GM21381 (cell line): ENCODE measurements around the gene MRPL38.

ENCODE experiments used
- ATAC-seq: cut with Tn5 transposase; IDR thresholded peaks from one replicate; pipeline ENCODE4 v1.9.1; 2021; ENCODE audit warnings: mild to moderate bottlenecking, moderate library complexity; ENCODE audit not compliant: unreplicated experiment

The MRPL38 gene

GRCh38 chr17:75920045-75920560, 15.4 kb upstream of the MRPL38 start:
- no peak for ATAC-seq

DNA sequence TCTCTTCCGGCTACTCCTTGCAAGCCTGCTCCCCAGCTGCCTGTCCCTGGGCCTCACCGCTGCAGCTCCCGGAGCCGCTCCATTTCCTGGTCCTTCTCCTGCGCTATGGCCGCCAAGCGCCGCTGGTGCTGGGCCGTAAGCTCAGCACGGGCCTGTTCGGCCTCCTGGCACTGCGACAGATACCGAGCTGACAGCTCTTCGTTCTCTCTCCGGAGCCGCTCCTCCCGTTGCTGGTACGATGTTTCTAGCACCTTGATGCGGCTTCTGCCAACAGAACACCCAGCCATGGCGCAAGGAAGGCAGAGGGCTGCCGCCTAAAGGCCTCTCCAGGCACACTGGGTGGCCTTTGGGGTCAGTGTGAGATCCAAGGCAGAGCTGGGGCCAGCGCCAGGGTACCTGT, 14.9 kb upstream of the MRPL38 start:
- ATAC-seq: no peak

- no peak for ATAC-seq
Observed at GRCh38 chr17:75917917-75918445, 13.3 kb upstream of the MRPL38 start.

DNA sequence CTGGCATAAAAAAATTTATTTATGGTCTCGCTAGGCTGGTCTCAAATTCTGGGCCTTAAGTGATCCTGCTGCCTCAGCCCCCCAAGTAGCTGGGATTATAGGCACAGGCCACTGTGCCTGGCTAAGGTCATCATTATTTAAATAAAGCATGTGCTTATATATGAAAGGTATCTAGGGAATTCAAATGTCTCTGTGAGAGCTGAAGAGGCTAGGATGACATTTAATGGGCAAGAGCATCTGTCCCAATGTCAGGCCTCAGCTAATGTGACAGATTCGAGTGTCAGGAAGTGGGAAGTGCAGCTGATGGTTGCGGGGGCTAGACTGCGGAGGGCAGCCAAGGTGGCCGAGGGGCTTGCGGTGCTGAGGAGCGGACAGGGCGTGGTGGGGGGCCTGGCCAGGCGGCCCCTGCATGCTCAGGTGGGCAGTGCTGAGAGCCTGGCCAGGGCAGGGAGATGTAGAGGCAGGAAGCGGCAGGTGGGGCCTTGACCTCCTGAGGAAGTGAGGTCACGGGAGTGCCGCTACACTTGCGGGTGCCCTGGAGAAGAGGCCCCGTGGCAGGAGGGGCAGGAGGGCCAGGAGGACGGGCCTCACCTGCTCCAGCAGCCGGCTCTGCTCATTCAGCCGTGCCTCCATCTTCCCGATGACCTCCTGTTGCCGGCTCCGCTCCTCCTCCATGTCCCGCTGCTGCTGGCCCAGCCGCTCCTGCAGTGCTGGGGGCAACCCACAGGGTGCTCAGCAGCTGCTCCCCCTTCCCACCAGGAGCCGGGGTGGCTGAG, 12.6 kb upstream of the MRPL38 start:
- no peak for ATAC-seq

- no peak for ATAC-seq
Observed at GRCh38 chr17:75915268-75915667, 10.6 kb upstream of the MRPL38 start.

DNA sequence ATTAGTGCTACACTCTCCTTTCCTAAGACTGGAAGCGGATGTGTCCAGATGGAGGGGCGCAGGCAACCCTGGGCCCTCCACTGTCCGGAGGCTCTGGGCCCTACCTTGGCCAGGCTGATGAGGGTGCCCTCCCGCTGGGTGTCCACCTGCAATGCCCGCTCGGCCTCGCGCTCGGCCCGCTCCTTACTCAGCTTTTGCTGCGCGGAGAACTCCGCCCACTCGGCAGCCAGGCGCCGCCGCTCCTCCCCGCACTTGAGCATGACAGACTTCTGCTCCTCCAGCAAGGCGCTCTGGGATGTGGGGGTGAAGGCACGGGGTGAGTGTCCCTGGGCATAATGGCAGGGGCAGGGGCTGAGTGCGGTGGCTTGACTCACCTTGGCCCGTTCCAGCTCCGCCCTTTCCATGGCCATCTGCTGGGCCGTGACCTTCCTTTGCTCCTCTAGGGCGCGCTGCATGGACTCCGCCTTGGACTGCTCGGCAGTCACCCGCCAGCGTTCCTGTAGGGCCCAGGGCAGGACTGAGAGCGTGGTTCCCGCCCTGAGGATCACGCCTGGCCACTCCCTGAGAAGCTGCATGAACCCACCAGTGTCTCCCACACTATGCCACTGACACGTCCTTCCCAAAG, 10.1 kb upstream of the MRPL38 start:
- ATAC-seq: no peak

GRCh38 chr17:75913537-75914210, 9.0 kb upstream of the MRPL38 start:
- no peak for ATAC-seq

- ATAC-seq: no peak
Observed at GRCh38 chr17:75910699-75911098, 6.0 kb upstream of the MRPL38 start.

DNA sequence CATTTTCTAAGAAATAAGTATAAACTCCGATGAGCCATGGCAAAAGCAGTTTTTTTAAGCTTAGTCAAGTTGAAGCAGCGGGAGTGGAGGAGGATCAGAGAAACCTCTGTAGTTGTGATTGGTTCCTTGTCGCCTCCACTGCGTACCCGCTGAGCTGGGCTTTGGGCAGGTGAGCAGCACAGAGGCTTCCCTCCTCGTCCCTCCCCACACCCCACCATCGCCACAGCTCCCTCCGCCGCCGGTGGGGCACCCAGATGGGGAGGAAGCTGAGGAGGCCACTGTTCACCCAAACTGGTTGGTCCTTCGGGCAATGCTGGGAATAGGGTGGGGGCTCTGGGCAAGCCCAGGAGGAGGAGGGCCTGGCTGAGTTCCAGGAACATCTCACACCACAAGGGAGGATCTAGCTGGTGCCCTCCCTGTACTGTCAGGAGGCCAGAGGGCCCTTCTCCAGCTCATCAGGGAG, 5.2 kb upstream of the MRPL38 start:
- no peak for ATAC-seq

- ATAC-seq: no peak
Observed at GRCh38 chr17:75909051-75909811, 4.5 kb upstream of the MRPL38 start.

- ATAC-seq: no peak
Observed at GRCh38 chr17:75908201-75908600, 3.5 kb upstream of the MRPL38 start.

DNA sequence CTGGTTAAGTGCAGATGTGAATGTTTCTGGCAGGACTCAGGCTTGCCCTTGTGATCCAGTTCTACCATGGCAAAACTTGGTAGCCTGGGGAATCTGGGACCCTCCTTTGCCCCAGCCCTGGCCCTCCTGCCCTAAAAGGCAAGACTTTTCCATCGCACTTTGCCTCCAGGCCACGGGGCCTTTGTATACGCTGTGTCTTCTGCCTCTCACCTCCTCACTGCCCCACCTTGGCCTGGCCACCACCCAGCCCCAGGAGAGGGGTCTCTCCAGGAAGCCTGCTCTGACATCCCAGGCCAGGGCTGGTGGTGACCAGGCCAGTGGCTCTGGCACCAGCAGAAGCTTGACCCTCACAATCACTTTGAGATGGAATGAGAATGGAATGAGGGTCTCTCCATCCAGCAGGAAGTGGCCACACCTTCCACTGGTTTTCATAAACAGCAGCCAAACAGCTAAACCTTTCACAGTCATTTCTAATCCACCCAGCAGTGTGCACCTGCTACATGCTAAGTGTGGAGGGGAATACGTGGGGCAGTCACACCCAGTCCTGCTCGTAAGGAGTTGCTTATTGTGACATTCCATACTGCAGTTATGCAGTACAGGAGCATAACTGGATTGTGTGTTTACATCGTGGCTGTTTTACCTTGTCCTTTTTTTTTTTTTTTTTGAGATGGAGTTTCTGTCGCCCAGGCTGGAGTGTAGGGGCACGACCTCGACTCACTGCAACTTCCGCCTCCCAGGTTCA, 1.6 kb upstream of the MRPL38 start:
- ATAC-seq: no peak

DNA sequence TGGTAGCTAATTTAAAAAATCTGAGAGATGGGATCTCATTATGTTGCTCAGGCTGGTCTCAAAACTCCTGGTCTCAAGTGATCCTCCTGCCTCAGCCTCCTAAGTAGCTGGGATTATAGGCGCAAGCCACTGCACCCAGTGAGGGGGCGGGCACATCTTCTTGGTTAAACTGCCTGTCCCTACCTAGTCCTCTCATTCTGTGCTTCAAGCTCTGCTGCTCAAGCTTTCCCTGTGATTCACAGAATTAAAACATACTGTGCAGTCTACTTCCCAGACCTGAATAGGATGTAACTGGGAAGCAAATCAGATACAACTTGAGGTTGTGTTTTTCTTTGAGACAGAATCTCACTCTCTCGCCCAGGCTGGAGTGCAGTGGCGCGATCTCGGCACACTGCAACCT, 2.3 kb downstream of the MRPL38 start:
- no peak for ATAC-seq

DNA sequence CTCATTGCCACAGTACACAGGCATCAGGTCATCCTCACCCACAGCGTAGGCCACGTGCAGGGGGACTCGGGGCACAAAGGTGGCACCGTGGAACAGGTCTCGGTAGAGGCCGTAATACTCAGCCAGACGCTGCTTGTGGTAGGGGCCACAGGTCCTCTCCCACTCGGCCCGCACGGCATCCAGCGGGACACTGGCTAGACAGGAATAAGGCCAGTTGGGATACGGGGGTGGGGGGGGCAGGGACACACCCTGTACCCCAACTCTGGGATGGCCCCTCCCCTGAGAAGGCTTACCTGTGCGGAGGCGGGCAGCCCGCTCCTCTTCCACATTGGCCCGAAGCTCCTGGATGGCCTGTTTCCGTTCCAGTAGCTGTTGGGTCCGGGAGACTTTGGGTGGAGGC, 3.0 kb downstream of the MRPL38 start:
- ATAC-seq: no peak

DNA sequence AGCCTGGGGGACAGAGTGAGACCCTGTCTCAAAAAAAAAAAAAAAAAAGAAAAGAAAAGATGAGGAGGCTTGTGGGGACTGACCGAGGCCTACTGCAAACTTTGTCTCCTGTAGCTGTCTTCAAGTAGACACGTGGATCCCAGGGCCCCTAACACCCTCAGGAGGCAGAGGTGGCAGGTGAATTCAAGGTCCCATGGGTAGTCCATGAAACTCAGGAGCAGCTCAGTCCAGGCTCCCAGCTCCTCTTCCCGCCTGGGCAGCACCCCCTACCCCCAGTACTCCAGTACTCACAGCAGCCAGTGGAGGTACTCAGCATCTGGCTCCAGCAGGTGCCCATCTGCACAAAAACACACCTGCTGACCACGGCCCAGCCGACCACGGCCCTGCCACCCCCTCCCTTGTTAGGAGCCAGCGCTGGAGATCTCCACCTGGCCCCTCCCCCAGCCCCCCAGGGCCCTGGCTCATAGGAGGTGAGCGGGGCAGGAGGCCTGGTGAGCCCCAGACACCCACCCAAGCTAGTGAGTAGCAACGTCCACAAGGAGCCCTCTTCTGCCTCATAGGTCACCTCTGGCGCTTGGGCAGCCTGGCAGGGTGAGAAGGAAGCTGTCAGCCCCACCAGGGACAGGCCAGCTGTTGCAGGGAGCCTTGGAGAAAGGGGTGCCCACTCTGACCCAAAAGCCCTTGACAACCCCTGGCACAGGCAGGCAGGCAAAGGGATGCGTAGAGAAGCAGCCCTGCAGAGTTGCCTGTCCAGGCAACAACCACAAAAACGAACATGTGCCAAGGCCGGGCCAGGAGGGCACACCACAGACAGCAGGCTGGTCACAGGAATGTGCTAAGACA, 3.8 kb downstream of the MRPL38 start:
- ATAC-seq: no peak

DNA sequence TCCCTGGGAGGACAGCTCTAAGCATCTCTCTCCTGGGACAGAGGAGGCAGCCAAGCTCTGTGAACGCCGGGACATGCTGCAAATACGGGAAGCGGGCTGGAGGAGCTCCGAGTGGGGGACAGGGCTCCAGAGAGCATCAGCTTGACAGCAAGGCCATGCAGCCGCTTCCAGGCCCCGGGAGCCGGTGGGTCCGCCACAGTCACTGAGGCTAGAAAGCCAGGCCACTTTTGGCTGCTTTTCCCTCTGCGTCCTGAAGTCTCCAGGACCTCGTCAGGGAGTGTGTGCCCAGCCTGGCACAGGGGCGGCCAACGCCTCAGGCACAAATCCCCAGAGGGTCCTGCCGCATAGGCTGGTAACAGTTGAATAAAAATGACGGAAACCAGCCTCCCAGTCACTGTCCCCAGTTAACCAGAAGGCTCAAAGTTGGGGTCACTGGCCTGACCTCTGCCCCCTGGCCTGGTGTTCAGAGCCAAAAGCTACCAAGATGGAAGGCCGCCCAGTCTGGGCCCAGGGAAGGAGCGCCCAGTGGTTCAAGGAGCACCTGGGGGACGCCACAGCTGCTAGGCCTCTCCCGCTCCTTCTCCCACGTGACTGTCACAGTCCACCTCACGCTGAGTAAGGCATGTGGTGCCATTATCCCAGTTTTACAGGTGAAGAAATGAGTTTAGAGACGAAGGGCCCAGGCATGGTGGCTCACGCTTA, 4.8 kb downstream of the MRPL38 start:
- ATAC-seq: no peak

- ATAC-seq: no peak
Observed at GRCh38 chr17:75899353-75899752, 5.3 kb downstream of the MRPL38 start.

DNA sequence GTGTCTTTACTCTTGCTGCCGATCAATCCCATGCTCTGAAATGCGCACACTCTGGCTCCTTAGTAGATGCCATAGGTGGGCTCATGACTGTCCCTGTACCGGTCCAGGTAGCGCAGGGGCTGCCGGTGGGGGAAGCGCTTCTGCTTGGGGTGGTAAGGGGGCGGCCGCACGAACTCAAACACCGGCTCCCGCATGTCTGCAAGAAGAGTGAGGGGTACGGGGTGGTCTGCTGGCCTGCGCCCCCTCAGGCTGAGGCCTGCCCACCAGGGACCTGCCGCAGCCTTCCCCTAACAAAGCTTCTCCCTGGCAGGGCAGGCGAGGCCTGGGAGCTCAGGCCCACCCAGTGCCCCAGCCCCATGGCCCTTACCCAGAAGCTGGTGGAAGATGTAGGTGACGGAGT, 5.9 kb downstream of the MRPL38 start:
- ATAC-seq: no peak

DNA sequence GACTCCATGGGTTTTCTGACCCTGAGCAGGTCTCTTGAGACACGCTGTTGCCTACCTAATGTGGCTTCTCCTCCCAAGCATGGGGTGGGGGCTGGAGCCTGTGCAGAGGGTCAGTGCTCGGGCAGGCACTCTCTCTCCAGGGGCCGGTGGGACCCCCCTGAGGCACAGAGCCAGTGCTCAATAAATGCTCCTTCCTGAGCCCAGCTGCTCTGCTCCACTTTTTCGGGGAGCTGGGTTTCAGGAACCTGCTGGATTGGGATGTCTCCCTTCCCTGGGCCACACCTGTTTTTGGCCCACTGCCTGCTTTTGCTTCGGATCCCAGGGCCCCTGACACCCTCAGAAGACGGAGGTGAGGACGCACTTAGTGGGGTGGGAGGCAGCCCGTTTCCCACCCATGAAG, 6.6 kb downstream of the MRPL38 start:
- ATAC-seq: no peak
